ENCODE measurements around the gene NMNAT2. TPM values are rescaled to one million over a fixed set of nuclear protein-coding genes. Genes with fewer than 3 reads are reported as not detected.

Gene NMNAT2
- total and polyA plus RNA-seq, 2 of the 8 experiments (the other 6 are each of a cell fraction or from before 2014, with no cell fraction given) = 6.5 to 20.9 TPM

DNA sequence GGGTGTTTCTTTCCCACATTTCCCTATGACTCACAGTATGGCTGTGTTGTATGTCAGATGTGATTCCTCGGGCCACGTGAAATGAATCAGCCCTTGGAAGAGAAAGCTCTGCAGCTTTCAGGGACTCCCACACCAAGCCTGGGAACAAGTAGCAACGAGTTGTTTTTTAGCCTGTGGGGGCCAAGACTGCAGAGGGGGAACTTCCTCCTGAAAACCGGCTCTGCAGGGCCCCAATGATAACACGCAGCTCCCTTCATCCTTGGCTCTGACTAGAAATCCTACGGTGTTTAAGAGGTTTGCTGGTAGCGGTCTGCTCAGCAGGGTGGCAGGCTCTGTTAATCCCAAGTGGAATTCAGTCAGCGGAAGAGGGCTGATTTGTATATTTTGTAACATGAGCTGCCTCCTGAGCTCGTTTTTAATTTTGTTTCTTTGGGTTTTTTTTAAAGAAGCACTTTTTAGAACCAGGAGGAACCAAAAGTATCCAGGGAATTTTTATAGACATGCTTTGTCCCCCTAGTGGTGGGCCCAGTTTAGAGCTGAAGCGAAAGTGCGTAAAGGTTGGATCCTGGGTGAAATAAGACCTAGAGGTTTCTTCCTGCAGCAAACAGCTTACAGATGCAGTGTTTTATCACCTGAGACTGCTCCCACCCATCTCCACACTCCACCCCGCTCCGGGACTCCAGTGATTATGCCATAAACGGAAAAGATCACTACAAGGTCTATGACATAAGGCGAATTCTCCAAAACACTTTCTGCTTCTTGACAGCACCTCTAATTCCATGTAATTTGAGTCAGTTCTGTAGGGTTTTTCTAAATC is 183.3 kb downstream of the NMNAT2 start (continued):
- no peak for TF ChIP-seq RFX5 (IDR thresholded peaks at IDR 0.05; ENCODE audit: borderline replicate concordance, low read depth, low read length)
- TF ChIP-seq CBX8 (IDR thresholded peaks at IDR 0.05; ENCODE audit: borderline replicate concordance, low read depth, low read length) = no peak
- no peak for TF ChIP-seq NANOG (IDR thresholded peaks at IDR 0.05; ENCODE audit: insufficient read depth, low read depth, low read length, poor library complexity, severe bottlenecking)
- TF ChIP-seq JUN (IDR thresholded peaks at IDR 0.05; ENCODE audit: low read depth, low read length) = no peak
- no peak for TF ChIP-seq ZNF274 (IDR thresholded peaks at IDR 0.05; ENCODE audit: borderline replicate concordance, extremely low read depth, low read length)
- TF ChIP-seq, protein P1, sequence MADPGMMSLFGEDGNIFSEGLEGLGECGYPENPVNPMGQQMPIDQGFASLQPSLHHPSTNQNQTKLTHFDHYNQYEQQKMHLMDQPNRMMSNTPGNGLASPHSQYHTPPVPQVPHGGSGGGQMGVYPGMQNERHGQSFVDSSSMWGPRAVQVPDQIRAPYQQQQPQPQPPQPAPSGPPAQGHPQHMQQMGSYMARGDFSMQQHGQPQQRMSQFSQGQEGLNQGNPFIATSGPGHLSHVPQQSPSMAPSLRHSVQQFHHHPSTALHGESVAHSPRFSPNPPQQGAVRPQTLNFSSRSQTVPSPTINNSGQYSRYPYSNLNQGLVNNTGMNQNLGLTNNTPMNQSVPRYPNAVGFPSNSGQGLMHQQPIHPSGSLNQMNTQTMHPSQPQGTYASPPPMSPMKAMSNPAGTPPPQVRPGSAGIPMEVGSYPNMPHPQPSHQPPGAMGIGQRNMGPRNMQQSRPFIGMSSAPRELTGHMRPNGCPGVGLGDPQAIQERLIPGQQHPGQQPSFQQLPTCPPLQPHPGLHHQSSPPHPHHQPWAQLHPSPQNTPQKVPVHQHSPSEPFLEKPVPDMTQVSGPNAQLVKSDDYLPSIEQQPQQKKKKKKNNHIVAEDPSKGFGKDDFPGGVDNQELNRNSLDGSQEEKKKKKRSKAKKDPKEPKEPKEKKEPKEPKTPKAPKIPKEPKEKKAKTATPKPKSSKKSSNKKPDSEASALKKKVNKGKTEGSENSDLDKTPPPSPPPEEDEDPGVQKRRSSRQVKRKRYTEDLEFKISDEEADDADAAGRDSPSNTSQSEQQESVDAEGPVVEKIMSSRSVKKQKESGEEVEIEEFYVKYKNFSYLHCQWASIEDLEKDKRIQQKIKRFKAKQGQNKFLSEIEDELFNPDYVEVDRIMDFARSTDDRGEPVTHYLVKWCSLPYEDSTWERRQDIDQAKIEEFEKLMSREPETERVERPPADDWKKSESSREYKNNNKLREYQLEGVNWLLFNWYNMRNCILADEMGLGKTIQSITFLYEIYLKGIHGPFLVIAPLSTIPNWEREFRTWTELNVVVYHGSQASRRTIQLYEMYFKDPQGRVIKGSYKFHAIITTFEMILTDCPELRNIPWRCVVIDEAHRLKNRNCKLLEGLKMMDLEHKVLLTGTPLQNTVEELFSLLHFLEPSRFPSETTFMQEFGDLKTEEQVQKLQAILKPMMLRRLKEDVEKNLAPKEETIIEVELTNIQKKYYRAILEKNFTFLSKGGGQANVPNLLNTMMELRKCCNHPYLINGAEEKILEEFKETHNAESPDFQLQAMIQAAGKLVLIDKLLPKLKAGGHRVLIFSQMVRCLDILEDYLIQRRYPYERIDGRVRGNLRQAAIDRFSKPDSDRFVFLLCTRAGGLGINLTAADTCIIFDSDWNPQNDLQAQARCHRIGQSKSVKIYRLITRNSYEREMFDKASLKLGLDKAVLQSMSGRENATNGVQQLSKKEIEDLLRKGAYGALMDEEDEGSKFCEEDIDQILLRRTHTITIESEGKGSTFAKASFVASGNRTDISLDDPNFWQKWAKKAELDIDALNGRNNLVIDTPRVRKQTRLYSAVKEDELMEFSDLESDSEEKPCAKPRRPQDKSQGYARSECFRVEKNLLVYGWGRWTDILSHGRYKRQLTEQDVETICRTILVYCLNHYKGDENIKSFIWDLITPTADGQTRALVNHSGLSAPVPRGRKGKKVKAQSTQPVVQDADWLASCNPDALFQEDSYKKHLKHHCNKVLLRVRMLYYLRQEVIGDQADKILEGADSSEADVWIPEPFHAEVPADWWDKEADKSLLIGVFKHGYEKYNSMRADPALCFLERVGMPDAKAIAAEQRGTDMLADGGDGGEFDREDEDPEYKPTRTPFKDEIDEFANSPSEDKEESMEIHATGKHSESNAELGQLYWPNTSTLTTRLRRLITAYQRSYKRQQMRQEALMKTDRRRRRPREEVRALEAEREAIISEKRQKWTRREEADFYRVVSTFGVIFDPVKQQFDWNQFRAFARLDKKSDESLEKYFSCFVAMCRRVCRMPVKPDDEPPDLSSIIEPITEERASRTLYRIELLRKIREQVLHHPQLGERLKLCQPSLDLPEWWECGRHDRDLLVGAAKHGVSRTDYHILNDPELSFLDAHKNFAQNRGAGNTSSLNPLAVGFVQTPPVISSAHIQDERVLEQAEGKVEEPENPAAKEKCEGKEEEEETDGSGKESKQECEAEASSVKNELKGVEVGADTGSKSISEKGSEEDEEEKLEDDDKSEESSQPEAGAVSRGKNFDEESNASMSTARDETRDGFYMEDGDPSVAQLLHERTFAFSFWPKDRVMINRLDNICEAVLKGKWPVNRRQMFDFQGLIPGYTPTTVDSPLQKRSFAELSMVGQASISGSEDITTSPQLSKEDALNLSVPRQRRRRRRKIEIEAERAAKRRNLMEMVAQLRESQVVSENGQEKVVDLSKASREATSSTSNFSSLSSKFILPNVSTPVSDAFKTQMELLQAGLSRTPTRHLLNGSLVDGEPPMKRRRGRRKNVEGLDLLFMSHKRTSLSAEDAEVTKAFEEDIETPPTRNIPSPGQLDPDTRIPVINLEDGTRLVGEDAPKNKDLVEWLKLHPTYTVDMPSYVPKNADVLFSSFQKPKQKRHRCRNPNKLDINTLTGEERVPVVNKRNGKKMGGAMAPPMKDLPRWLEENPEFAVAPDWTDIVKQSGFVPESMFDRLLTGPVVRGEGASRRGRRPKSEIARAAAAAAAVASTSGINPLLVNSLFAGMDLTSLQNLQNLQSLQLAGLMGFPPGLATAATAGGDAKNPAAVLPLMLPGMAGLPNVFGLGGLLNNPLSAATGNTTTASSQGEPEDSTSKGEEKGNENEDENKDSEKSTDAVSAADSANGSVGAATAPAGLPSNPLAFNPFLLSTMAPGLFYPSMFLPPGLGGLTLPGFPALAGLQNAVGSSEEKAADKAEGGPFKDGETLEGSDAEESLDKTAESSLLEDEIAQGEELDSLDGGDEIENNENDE (IDR thresholded peaks at IDR 0.05; ENCODE audit: insufficient replicate concordance, low read length) = peak; percentile 84
- peak in 1 of 2 experiments; percentile 14; a peak in 1 of 4 replicates for TF ChIP-seq HDAC2 (IDR thresholded peaks at IDR 0.05; ENCODE audit: borderline replicate concordance in 1 of 2, low read depth in 2 of 2, low read length in 2 of 2)
- TF ChIP-seq RAD21 (IDR thresholded peaks at IDR 0.05 in 1 of 2, conservative IDR thresholded peaks at IDR 0.05 in 1 of 2; ENCODE audit: low read depth in 2 of 2, low read length in 2 of 2) = peak; percentile 19 to 32; a peak in 3 of 4 replicates
- TF ChIP-seq TBP (IDR thresholded peaks at IDR 0.05; ENCODE audit: low read depth, low read length) = no peak
